Suppressor macrophage treated with lipopolysaccharide for 1 hour (primary cell): ENCODE results near the gene SSTR3.
"Not testable (repeated sequence)": the region's sequence is repeated elsewhere in the genome, so short reads cannot be mapped to it uniquely, and the experiment has no call there.

Source experiments
- DNase-seq, 3 donors: peaks; one replicate each; pipeline ENCODE4 v3.0.0-alpha.2; 2020 to 2022

SSTR3 gene

DNA sequence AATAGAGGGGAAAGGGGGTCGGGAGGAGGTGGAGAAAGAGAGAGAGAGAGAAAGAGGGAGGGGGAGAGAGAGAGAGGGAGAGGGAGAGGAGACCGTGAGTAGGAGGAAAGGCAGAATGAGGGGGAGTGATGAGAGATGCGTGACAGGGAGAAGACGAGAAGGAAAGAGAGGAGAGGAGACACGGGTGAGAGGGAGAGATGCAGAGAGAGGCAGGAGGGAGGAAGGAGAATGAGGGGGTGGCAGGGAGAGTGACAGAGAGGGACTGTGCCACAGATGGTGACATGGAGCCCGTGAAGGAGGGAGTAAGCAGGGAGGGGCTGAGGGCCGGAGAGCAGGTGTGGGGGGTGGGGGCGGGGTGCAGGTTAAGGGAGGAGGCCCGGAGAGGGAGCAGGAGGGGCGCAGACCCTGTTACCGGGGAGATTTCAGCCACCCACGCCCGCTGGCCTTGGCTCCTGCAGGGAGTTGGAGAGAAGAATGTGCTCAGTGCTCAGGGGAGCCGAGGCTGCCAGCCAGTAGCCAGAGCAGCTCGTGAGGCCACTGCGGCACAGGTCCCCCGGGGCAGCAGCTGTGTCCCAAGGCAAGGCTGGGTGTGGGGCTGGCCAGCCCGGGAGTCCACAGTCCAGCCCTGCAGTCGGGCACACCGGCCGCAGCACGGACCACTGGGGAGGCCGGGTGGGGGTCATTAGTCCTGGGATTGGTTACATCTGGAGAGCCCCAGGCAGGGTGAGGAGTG, at the start of gene SSTR3:
Gene SSTR3 (minus strand): TSS at position 304 of the 733 bp plus-strand sequence. CDS start 4,674 bp downstream, outside the sequence.
- no peak for DNase-seq

- peak; percentile 78 to 84 (median 83) for DNase-seq
Measured at GRCh38 chr22:37260901-37261336, 48.6 kb upstream of the SSTR3 start.

GRCh38 chr22:37260155-37260795, 48.0 kb upstream of the SSTR3 start:
- no peak for DNase-seq

- peak; percentile 58 to 69 (median 68) for DNase-seq
Measured at GRCh38 chr22:37259540-37260029, 47.3 kb upstream of the SSTR3 start.

- no peak for DNase-seq
Measured at GRCh38 chr22:37258753-37259401, 46.6 kb upstream of the SSTR3 start.

DNA sequence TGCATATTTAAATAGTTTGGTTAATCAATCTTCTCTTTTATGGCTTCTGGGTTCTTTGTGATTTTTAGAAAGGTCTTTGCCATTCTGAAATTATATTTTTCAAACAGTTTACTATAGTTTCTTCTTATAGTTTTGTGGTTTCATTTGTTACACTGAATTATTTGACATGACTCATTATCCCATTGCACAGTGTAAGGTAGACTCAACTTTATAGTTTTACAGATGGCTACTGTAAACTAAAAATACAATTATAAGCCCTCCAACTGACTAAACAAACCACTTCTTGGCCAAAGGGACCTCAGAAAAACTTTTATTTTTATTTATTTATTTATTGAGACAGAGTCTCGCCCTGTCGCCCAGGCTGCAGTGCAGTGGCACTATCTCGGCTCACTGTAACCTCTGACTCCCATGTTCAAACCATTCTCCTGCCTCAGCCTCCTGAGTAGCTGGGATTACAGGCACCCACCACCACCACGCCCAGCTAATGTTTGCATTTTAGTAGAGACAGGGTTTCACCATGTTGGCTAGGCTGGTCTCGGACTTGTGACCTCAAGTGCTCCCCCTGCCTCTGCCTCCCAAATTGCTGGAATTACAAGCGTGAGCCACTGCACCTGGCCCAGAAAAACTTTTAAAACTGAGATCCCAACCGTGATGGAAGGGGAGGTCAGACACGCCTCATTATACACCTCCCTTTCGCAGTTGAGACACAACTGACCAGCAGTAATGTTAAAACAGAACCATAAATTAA, 45.9 kb upstream of the SSTR3 start:
- DNase-seq, result no peak

DNA sequence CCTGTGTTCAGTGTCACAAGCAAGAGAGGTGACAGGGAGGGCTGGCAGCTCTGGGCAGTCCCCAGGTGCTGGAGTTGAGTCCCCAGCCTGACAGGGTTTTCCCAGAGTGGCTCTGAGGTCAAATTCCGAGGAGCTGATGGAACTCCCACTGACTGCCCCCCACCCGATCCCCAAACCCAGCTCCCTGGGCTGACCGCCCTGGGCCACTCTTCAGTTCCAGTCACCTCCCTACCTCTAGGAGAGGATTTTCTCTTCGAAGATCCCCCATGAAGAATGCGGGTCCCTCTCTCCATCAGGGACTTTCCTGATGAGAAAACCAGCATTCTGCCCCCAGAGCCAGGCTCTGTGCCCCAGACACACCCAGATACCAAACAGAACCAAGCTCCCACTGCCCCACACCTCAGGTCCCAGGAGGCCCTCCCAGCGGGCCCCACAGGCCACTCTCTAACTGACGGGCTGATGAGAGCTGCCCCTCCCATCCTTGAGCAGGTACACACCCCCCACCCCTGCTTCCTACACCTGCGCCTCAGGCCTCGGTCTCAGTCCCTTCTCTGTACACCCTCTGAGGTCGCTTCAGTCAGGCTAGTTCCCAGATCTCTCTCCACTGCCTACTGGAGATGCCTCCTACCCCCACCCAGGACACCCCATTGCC, 43.9 kb upstream of the SSTR3 start:
- DNase-seq, result no peak

- DNase-seq, result no peak
Measured at GRCh38 chr22:37255558-37256006, 43.3 kb upstream of the SSTR3 start.

DNA sequence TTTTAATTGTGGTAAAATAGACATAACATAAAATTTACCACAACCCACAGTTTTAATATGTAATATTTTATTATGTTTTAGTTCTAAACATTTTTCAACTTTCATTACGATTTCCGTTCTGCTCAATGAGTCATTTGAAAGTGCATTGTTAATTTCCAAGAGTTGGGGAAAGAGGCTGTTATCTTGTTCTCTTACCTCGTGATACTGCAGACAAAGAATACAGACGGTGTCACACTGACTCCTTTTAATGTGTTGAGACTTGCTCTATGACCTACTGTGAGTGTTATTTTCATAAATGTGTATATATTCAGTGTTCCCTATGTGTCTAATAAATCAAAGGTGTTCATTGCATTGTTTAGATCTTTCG, 42.6 kb upstream of the SSTR3 start:
- no peak for DNase-seq

DNA sequence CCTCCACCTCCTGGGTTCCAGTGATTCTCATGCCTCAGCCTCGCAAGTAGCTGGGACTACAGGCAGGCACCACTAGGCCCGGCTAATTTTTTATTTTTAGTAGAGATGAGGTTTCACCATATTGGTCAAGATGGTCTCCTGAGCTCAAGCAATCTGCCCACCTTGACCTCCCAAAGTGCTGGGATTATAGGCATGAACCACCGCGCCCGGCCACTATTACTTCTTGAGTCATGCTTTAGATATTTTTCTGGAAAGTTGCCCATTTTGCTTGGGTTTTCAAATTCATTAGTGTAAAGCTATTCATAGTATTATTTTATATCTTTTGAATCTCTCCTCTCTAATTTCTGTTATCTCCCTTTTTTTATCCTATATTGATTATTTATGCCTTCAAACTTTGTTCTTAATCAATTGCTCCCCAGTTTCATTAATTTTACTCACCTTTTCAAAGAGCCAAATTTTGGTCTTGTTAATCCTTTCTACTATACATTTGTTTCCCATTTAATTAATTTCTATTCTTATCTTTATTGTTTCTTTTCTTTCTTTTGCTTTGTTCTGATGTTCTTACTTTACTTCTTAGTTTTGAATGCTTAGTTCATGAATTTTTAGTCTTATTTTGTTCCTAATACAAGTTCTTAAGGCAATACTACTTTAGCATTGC, 42.1 kb upstream of the SSTR3 start:
- DNase-seq, result peak in 1 of 3 donors; percentile 35

- DNase-seq, result no peak
Measured at GRCh38 chr22:37253126-37253660, 40.9 kb upstream of the SSTR3 start.

- not testable (repeated sequence) for DNase-seq
Measured at GRCh38 chr22:37251836-37252235, 39.6 kb upstream of the SSTR3 start.

GRCh38 chr22:37249986-37250385, 37.7 kb upstream of the SSTR3 start:
- no peak for DNase-seq

DNA sequence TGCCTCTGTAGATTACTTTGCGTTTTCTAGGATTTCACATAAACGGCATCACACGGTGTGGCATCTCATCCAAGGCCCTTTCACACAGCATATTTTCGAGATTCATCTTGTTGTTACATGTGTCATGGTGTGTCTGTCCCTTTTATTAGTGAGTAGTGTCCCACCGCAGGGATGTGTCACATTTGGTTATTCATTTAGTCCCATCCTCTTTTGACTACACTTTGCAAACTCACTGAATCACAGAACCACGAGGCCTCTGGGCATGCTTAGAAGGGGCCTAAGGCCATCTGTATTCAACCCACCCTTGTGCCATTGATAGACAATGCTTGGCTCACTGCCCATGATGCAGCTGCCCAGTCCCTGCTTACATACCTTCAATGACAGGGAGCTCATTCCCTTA, 36.0 kb upstream of the SSTR3 start:
- peak in 2 of 3 donors; percentile 33 to 48 for DNase-seq

GRCh38 chr22:37245740-37246139, 33.5 kb upstream of the SSTR3 start:
- DNase-seq, result no peak

DNA sequence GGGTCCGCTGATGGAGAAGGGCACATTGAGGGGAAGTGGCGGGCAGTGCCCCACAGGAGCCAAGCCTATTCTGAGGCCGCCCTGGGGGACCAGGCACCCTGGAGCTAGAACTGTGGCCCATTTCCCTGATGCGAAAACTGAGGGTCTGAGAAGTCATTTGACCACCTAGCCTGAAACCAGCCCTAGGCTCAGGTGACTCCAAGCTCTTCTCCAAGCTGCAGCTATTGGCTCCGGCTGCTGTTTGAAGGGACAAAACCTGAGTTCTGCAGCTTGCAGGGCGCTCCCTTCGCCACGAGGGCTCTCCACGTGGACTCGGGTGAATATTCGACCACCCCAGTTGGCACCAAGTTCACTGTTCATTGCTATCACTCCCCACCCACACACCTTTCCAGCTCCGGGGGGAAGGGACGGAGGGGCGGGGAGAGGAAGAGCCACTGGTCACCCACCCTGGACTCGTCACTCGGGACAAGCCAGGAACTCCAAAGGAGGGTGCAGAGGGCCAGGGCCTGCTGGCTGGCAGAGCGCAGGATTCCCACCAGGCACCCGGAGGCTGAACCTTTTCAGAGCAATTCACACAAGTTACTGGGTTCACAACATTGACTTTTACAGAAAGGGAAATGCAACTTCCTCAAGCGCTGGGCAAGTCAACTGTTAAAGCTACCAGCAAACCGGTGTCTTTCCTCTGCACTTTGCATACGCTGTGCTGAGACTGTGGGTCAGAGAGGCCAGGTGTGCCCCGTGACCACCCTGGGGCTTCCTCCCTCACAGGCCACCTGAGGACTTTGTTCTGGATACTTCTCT, 32.8 kb upstream of the SSTR3 start:
- peak in 2 of 3 donors; percentile 56 to 59 for DNase-seq

DNA sequence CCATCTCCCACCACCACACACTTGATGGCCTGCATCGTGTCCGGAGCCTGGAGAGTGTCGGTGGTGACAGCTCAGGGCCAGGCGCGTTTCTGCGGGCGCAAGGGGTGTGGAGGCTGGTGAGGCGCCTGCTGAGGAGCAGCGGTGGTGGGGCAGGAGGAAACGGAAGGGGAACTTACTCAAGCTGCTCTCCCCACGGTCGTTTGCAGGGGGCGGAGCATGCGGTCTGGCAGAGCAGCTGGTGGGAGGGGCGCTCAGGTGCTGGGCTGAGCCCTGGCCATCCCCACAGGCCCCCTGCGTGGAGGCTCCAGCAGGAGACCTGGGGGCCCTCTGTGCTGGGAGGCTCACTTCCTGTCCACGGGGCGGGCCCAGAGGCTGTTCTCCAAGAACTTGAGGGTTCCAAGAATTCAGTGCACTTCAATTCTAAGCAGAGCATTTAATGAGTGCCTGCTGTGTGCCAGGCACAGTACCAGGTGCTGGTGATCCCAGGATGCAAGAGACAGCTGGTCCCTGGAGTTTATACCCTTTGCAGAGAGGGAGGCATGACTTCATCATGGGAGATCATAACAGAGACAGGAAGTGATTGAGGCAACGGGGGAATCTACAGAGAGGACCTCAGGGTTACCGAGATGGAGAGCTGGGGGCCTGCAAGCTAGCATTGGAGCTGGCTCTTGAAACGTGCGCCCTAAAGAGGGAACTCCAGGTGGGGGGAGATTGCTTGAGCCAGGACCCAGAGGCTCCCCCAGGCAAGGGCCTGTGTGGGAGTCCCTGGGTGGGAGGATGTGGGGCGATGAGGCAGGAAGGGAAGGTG, 32.0 kb upstream of the SSTR3 start, which contains the start of gene RAC2:
Gene RAC2 (minus strand): TSS at position 156 of the 808 bp plus-strand sequence. CDS start 121 bp downstream, at position 35.
- peak; percentile 90 to 92 (median 90) for DNase-seq

DNA sequence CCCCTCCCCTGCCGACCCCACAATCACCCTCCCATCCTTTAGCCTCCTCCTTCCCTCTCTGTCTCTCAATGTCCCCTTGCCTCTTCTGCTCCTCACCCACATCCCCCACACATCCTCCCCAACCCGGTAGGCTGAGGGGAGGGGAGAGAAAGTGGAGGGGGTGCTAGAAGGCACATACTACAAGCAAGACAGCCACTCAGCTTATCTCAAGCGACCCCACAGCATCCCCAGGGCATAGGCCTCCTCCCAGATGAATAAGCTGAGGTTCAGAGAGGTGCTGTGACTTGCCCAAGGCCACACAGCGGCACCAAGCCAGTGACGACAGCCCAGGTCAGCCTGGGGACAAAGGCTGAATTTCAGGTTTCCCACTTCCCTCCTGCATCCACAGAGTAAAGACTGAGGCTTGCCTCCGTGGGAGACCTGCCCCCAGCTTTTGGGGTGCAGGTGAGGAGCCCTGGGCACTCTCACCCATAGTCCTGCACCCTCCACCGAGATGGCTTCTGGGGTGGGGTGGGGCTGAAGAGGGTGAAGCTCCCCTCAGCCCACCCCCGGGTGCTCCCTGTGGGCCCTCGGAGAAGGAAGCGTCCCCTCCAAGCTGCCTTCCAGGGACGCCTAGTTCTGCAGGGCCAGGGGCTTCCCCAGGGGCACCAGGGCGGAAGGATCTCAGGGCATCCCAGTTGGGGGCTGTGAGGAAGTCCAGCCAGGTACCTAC, 31.3 kb upstream of the SSTR3 start:
- no peak for DNase-seq

- DNase-seq, result peak; percentile 96 to 98 (median 97)
Measured at GRCh38 chr22:37242395-37242918, 30.2 kb upstream of the SSTR3 start.
